Vagina (tissue), 2 donors: ENCODE results near the gene MX2. TPM values are rescaled to one million over a fixed set of nuclear protein-coding genes. Genes with fewer than 3 reads are reported as not detected.
A peak's percentile ranks its signal among the peaks of the same experiment; 100 is the strongest.
"Not testable (repeated sequence)": the region's sequence is repeated elsewhere in the genome, so short reads cannot be mapped to it uniquely, and the experiment has no call there.

ENCODE experiments used
- DNase-seq, 2 donors: peaks; one replicate each; pipeline ENCODE4 v3.0.0-alpha.2; 2017; ENCODE audit errors: extremely low spot score in 2 of 2
- H3K27ac ChIP-seq: fragments of 200-600 bp; sonication (generic); one replicate; pipeline ENCODE4 v1.5.1; 2019
- H3K27me3 ChIP-seq: fragments of 200-600 bp; sonication (generic); one replicate; pipeline ENCODE4 v1.5.1; 2019
- H3K36me3 ChIP-seq, 2 donors: fragments of 200-600 bp; sonication (generic); one replicate each; pipeline ENCODE4 v1.5.1; 2017 to 2019
- H3K4me1 ChIP-seq: fragments of 200-600 bp; sonication (generic); one replicate; pipeline ENCODE4 v1.5.1; 2019
- H3K4me3 ChIP-seq, 2 donors: fragments of 200-600 bp; sonication (generic); 1 replicate in 1 of 2; 2 replicates in 1 of 2; pipeline ENCODE4 v1.5.1; 2016 to 2019
- H3K9me3 ChIP-seq: fragments of 200-600 bp; sonication (generic); one replicate; pipeline ENCODE4 v1.5.1; 2019
- POLR2A ChIP-seq, 2 donors: fragments of 450-650 bp; IDR thresholded peaks; one replicate each; pipeline ENCODE4 v1.6.1; 2017; ENCODE audit warnings: antibody characterized with exemption in 2 of 2, mild to moderate bottlenecking in 2 of 2, moderate library complexity in 2 of 2
- POLR2AphosphoS5 ChIP-seq, 2 donors: sonication (generic); formaldehyde crosslinking; IDR thresholded peaks; one replicate each; pipeline ENCODE4 v1.9.0; 2017; ENCODE audit warnings: antibody characterized with exemption in 2 of 2, mild to moderate bottlenecking in 2 of 2, low read depth in 1 of 2; ENCODE audit not compliant: insufficient read depth in 1 of 2
- intact Hi-C: fragments of 100-400 bp; cut with DNase I; formaldehyde crosslinking; loops from one replicate; pipeline ENCODE4 v1.15.1; 2023
- total RNA-seq: library from RNA; depleted of rRNA; stranded (reverse); fragments of >200 nt; gene quantifications from one replicate; pipeline ENCODE4 v1.2.3, GENCODE V29; 2016
- TF ChIP-seq, protein P1 (sequence below), 3 experiments: fragments of 450-650 bp in 2 of 3; fragments of 200-600 bp in 1 of 3; sonication (generic) in 1 of 3; IDR thresholded peaks; one replicate each; pipeline ENCODE4 v1.5.1; 2017 to 2019; ENCODE audit warnings: antibody characterized with exemption in 3 of 3, mild to moderate bottlenecking in 2 of 3, moderate library complexity in 2 of 3

Gene MX2
- total RNA-seq = 13.5 TPM

DNA sequence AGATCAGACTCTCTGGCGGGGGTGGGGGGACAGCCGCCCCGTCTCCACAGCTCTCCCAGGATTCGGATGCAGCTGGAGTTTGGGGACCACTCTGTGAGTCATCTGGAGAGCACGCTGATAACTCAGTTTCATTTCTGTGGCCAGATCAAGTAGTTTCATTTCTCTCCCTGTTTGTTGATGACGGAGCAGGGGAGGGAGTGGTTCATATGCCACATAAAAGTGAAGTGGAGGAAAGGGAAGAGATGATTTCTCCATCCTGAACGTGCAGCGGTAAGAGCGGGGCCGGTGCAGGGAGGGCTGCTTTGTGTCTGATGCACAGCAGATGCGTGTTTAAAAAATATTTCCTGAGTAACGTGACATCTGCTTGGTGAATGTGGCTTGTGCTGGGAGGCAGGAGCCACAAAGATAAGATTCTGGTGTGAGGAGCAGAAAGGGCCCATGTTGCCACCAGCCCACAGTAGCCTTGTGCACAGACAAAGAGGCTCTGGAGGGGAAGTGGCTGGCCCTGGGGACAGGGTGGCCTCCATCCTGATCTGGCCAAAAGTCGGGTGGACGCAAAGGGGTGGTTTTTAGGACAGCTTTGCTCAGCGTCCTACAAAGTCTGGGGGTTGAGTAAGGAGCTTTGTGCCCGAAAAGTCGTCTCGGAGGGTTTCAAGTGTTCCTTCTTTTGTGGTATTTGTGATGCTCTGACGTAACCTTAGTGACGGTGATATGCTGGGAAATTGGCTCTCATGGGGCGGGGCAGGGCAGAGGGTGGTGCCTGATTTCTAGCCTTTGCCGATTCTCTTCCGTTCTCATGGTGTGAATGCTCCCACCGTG lies at the start of gene MX2:
Gene MX2 (plus strand): TSS at position 242 of the 819 bp plus-strand sequence. CDS start 14,880 bp downstream, outside the sequence.
- Histone ChIP-seq H3K4me3 (peak within 1 kb of the TSS; percentile 40 to 57), H3K36me3 (no peaks in the 10 kb centered on the region), H3K9me3 (no peaks in the 10 kb centered on the region), H3K27me3 (no peaks in the 10 kb centered on the region), H3K4me1 (peaks cover 48% of the 10 kb centered on the region), H3K27ac (peak within 1 kb of the TSS; percentile 80)
- TF ChIP-seq, protein P1, sequence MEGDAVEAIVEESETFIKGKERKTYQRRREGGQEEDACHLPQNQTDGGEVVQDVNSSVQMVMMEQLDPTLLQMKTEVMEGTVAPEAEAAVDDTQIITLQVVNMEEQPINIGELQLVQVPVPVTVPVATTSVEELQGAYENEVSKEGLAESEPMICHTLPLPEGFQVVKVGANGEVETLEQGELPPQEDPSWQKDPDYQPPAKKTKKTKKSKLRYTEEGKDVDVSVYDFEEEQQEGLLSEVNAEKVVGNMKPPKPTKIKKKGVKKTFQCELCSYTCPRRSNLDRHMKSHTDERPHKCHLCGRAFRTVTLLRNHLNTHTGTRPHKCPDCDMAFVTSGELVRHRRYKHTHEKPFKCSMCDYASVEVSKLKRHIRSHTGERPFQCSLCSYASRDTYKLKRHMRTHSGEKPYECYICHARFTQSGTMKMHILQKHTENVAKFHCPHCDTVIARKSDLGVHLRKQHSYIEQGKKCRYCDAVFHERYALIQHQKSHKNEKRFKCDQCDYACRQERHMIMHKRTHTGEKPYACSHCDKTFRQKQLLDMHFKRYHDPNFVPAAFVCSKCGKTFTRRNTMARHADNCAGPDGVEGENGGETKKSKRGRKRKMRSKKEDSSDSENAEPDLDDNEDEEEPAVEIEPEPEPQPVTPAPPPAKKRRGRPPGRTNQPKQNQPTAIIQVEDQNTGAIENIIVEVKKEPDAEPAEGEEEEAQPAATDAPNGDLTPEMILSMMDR (IDR thresholded peaks at IDR 0.05) = no peak
- peak in 1 of 2 donors; percentile 84 for TF ChIP-seq POLR2AphosphoS5 (IDR thresholded peaks at IDR 0.05; ENCODE audit: insufficient read depth in 1 of 2, low read depth in 1 of 2)
- peak; percentile 55 to 91 for DNase-seq
- intact Hi-C loops = no loop called here

- DNase-seq, H3K36me3 ChIP-seq, H3K27me3 ChIP-seq, H3K4me3 ChIP-seq, H3K27ac ChIP-seq, intact Hi-C loops, H3K9me3 ChIP-seq: not testable (repeated sequence)
- peaks cover 13% of the 10 kb centered on the region for H3K4me1 ChIP-seq
Observed at GRCh38 chr21:41313285-41314164, 48.3 kb upstream of the MX2 start.

DNA sequence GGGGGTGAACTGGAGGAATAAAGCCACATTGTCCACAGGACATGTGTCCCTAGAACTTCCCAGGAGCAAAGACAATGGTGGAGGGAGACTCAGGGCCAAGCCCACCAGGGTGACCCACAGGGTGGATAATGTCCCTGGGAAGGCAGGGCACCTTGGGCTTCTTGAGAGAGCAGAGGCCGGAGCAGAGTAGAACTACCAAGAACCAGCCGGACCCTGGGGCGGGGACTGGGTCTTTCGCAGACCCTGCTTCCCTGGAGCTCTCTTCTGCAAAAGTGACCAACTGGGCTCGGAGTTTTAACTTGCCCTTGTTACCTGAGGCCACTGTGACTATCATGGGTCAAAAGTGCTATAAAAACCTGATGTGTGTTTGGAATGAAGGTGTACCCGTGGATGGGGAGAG lies 46.1 kb upstream of the MX2 start:
- intact Hi-C loops = no loop called here
- Histone ChIP-seq H3K36me3 (no peaks in the 10 kb centered on the region), H3K4me1 (peaks cover 13% of the 10 kb centered on the region), H3K27ac (no peak overlapping the region), H3K9me3 (no peaks in the 10 kb centered on the region), H3K27me3 (peaks cover 5% of the 10 kb centered on the region), H3K4me3 (peak overlapping the region in 1 of 2 donors; percentile 22)
- no peak for DNase-seq
- TF ChIP-seq POLR2AphosphoS5 (IDR thresholded peaks at IDR 0.05; ENCODE audit: insufficient read depth in 1 of 2, low read depth in 1 of 2) (no peak), POLR2A (IDR thresholded peaks at IDR 0.05) (no peak)
- TF ChIP-seq, protein P1 (IDR thresholded peaks at IDR 0.05) = no peak

DNA sequence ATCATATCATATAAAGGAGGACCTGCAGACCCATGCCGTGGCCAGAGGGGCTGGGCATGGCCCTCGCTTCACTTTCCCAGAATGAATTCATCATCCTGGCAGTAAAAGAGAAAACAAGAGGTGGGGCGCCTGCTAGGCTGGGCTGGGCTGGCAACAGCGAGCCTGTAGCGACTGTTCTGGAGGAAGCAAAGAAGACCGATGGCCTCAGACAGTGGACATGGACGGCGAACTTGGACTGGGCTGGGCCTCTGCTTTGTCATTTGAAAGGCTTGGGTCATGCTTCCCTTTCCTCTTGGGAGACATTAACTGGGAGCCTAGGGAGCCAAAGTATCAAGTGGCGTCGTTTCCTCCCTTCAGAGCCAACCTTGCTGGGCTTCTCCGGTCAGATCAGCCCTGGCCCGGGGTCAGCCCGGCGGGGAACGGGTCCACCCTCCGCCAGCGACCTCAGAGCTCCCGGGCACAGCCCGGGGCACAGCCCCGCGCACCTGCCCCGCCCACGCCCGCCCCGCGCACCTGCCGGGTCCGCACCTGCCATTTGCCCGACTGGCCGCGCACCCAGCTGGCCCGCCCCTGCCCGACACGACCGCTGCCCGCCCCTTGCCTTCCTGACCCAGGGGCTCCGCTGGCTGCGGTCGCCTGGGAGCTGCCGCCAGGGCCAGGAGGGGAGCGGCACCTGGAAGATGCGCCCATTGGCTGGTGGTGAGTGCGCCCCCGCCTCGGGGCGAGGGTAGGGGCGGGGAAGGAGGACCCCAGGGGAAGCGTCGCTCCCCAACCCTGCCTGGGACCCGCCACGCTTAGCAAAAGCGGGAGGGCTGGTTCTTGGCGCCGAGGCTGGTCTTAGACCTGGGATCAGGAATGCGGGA lies 45.4 kb upstream of the MX2 start, which contains the start of gene FAM3B:
Gene FAM3B (plus strand): TSS at position 602 of the 863 bp plus-strand sequence. CDS start 79 bp downstream, at position 681.
- H3K27ac ChIP-seq = no peak within 1 kb of the TSS
- no peak for DNase-seq
- intact Hi-C loops = no loop called here

More for the DNA sequence above, 45.4 kb upstream of the MX2 start, which contains the start of gene FAM3B:
- TF ChIP-seq, protein P1 (IDR thresholded peaks at IDR 0.05) = no peak
- no peak for TF ChIP-seq POLR2AphosphoS5 (IDR thresholded peaks at IDR 0.05; ENCODE audit: insufficient read depth in 1 of 2, low read depth in 1 of 2)
- peaks cover 5% of the 10 kb centered on the region for H3K27me3 ChIP-seq
- H3K9me3 ChIP-seq = no peaks in the 10 kb centered on the region
- H3K36me3 ChIP-seq = no peaks in the 10 kb centered on the region
- H3K4me1 ChIP-seq = peaks cover 13% of the 10 kb centered on the region
- H3K4me3 ChIP-seq = peak within 1 kb of the TSS; percentile 22 to 36
